ENCODE measurements around the gene B3GAT1. TPM values are rescaled to one million over a fixed set of nuclear protein-coding genes. Genes with fewer than 3 reads are reported as not detected.

The B3GAT1 gene
- total and polyA plus RNA-seq, 2 experiments from 2014 or later, result 4.8 to 28.3 TPM

- no peak overlapping the region for H3K4me3 Mint-ChIP-seq
Measured at GRCh38 chr11:134385171-134385570, 26.9 kb downstream of the B3GAT1 start.

More at GRCh38 chr11:134385171-134385570, 26.9 kb downstream of the B3GAT1 start:
- ATAC-seq, result no peak
- peaks cover 11% of the 10 kb centered on the region; the same call in 1 of the 2 replicates for H4K20me1 ChIP-seq (replicated peaks; ENCODE audit: insufficient read depth)
- DNase-seq (ENCODE audit: low spot score), result no peak
- no peak for TF ChIP-seq CREB1 (CRISPR knock-in tag; IDR thresholded peaks at IDR 0.05; ENCODE audit: low read depth)
- no peak for TF ChIP-seq EZH2phosphoT487 (IDR thresholded peaks at IDR 0.05; ENCODE audit: unreplicated experiment)
- TF ChIP-seq REST (IDR thresholded peaks at IDR 0.05; ENCODE audit: unreplicated experiment), result no peak
- TF ChIP-seq CTCF (conservative IDR thresholded peaks at IDR 0.05; ENCODE audit: low read depth in 2 of 2), result no peak
- TF ChIP-seq ZNF114 (CRISPR knock-in tag; IDR thresholded peaks at IDR 0.05), result no peak
- Mint-ChIP-seq H3K4me1 (peaks cover 12% of the 10 kb centered on the region), H3K9me3 (no peaks in the 10 kb centered on the region; the same call in 2 of the 3 replicates), H3K27me3 (ENCODE audit: insufficient read depth, low read depth, poor library complexity) (peaks cover 9% of the 10 kb centered on the region), H3K27ac (no peak overlapping the region), H3K36me3 (ENCODE audit: low read depth) (peaks cover 34% of the 10 kb centered on the region)
- H3K4me1 ChIP-seq (ENCODE audit: insufficient read depth), result no peaks in the 10 kb centered on the region
- no peaks in the 10 kb centered on the region for H3K9me2 ChIP-seq (ENCODE audit: insufficient read depth)
- no peak overlapping the region for H3K4me3 ChIP-seq
- H3K27ac ChIP-seq (ENCODE audit: low read depth), result no peak overlapping the region
- no peaks in the 10 kb centered on the region for H3K36me3 ChIP-seq (ENCODE audit: insufficient read depth)
- no peak overlapping the region for H2AFZ ChIP-seq
- H3K79me2 ChIP-seq (replicated peaks; ENCODE audit: insufficient read depth), result no peaks in the 10 kb centered on the region
- no peaks in the 10 kb centered on the region for H3K27me3 ChIP-seq (ENCODE audit: insufficient read depth)
- H3K4me2 ChIP-seq, result no peak overlapping the region
- H3F3A ChIP-seq (replicated peaks; ENCODE audit: low read depth), result no peaks in the 10 kb centered on the region
